Body of pancreas (tissue), 4 donors: ENCODE measurements around the gene SMIM1.

Experiments used
- CTCF ChIP-seq, 7 experiments: fragments of 450-650 bp in 4 of 7; fragments of 200-600 bp in 3 of 7; sonication (generic) in 3 of 7; IDR thresholded peaks; one replicate each; pipeline ENCODE4 v1.5.1; 2016 to 2019; ENCODE audit warnings: antibody characterized with exemption in 7 of 7
- POLR2A ChIP-seq, 3 donors: fragments of 450-650 bp; IDR thresholded peaks; one replicate each; pipeline ENCODE4 v1.6.1; 2016; ENCODE audit warnings: antibody characterized with exemption in 3 of 3, mild to moderate bottlenecking in 2 of 3

- TF ChIP-seq CTCF (IDR thresholded peaks at IDR 0.05) (no peak), POLR2A (IDR thresholded peaks at IDR 0.05) (no peak)
These were observed 39.3 kb upstream of the SMIM1 start for GRCh38 chr1:3733094-3733882.
